IMR-90 (cell line): ENCODE results near the gene CALR. TPM values are rescaled to one million over a fixed set of nuclear protein-coding genes. Genes with fewer than 3 reads are reported as not detected.

Experiments
- ATAC-seq: fragments of 200-7000 bp; cut with Tn5 transposase; 2 replicates; pipeline ENCODE4 v1.9.1; 2020; ENCODE audit warnings: low read depth, mild to moderate bottlenecking, moderate library complexity
- BruUV-seq: library from RNA; stranded (reverse); fragments of 400-500 nt; replicated peaks from 2 replicates; lab custom pipeline; 2021; lab: Mats Ljungman, UMichigan
- CTCF ChIA-PET: fragments of 300-600 bp; formaldehyde crosslinking; extraction: SDS; loops from one replicate; lab custom pipeline; 2021; ENCODE audit warnings: antibody characterized with exemption; lab: Yijun Ruan, JAX
- POLR2A ChIA-PET: fragments of 300-600 bp; sonication (Branson Sonifier 250); formaldehyde crosslinking; loops from one replicate; lab custom pipeline; 2022; ENCODE audit warnings: antibody characterized with exemption; ENCODE audit not compliant: unreplicated experiment; lab: Charles Lee
- DNase-seq: peaks from one replicate; pipeline ENCODE4 v3.0.0; 2013
- H2AFZ ChIP-seq: replicated peaks from 2 replicates; pipeline ENCODE3; 2013; ENCODE audit warnings: low read length, mild to moderate bottlenecking; ENCODE audit not compliant: poor library complexity
- H2AK5ac ChIP-seq: 2 replicates; pipeline ENCODE4 v1.6.1; 2013; ENCODE audit warnings: low read depth, low read length, inconsistent platforms
- H2AK9ac ChIP-seq: replicated peaks from 2 replicates; pipeline ENCODE3; 2013; ENCODE audit warnings: mild to moderate bottlenecking, low read depth, low read length, moderate library complexity; ENCODE audit not compliant: poor library complexity
- H2BK120ac ChIP-seq: 2 replicates; pipeline ENCODE4 v1.6.1; 2013; ENCODE audit warnings: low read depth, low read length, inconsistent platforms
- H2BK15ac ChIP-seq: 3 replicates; pipeline ENCODE4 v1.6.1; 2013; ENCODE audit warnings: low read depth, low read length, inconsistent platforms
- H2BK20ac ChIP-seq: 2 replicates; pipeline ENCODE4 v1.6.1; 2013; ENCODE audit warnings: low read depth, mild to moderate bottlenecking, inconsistent platforms, low read length, moderate library complexity
- H2BK5ac ChIP-seq: 2 replicates; pipeline ENCODE4 v1.6.1; 2013; ENCODE audit warnings: mild to moderate bottlenecking, low read depth, low read length, inconsistent platforms; ENCODE audit not compliant: poor library complexity, severe bottlenecking
- H3K14ac ChIP-seq: replicated peaks from 2 replicates; pipeline ENCODE4 v1.6.1; 2013; ENCODE audit warnings: low read depth, low read length, inconsistent platforms
- H3K18ac ChIP-seq: 2 replicates; pipeline ENCODE4 v1.6.1; 2013; ENCODE audit warnings: low read depth, low read length, control low read depth
- H3K23ac ChIP-seq: 2 replicates; pipeline ENCODE4 v1.6.1; 2013; ENCODE audit warnings: low read depth, low read length, inconsistent platforms
- H3K27ac ChIP-seq: 2 replicates; pipeline ENCODE4 v1.5.1; 2013; ENCODE audit warnings: mild to moderate bottlenecking, control low read depth, low read length; ENCODE audit not compliant: insufficient read depth
- H3K27me3 ChIP-seq: 2 replicates; pipeline ENCODE4 v1.6.1; 2013; ENCODE audit warnings: low read length; ENCODE audit not compliant: control insufficient read depth, insufficient read depth
- H3K36me3 ChIP-seq: 2 replicates; pipeline ENCODE4 v1.6.1; 2013; ENCODE audit warnings: low read length, mixed read lengths; ENCODE audit not compliant: control insufficient read depth, insufficient read depth
- H3K4ac ChIP-seq: 2 replicates; pipeline ENCODE4 v1.6.1; 2013; ENCODE audit warnings: low read depth, low read length, inconsistent platforms
- H3K4me1 ChIP-seq: 2 replicates; pipeline ENCODE4 v1.6.1; 2013; ENCODE audit warnings: low read length, mixed read lengths; ENCODE audit not compliant: control insufficient read depth, insufficient read depth
- H3K4me2 ChIP-seq: 2 replicates; pipeline ENCODE4 v1.6.1; 2013; ENCODE audit warnings: low read depth, mild to moderate bottlenecking, control low read depth, low read length, moderate library complexity
- H3K4me3 ChIP-seq: 2 replicates; pipeline ENCODE4 v1.5.1; 2013; ENCODE audit warnings: low read depth, mild to moderate bottlenecking, control low read depth, low read length, moderate library complexity; ENCODE audit not compliant: insufficient read depth
- H3K56ac ChIP-seq: 2 replicates; pipeline ENCODE4 v1.6.1; 2013; ENCODE audit warnings: low read length, inconsistent platforms; ENCODE audit not compliant: insufficient read depth; ENCODE audit errors: extremely low read depth
- H3K79me1 ChIP-seq, 2 experiments: 2 replicates each; pipeline ENCODE4 v1.6.1; 2013; ENCODE audit warnings: low read length in 2 of 2, inconsistent platforms in 1 of 2, low read depth in 1 of 2
- H3K9ac ChIP-seq: 2 replicates; pipeline ENCODE4 v1.6.1; 2013; ENCODE audit warnings: low read depth, low read length, control low read depth
- H3K9me1 ChIP-seq: 2 replicates; pipeline ENCODE4 v1.6.1; 2013; ENCODE audit warnings: low read length, inconsistent platforms; ENCODE audit not compliant: insufficient read depth
- H3K9me3 ChIP-seq: 2 replicates; pipeline ENCODE4 v1.6.1; 2013; ENCODE audit warnings: low read length; ENCODE audit not compliant: control insufficient read depth, insufficient read depth
- H4K20me1 ChIP-seq: 2 replicates; pipeline ENCODE4 v1.6.1; 2013; ENCODE audit warnings: low read length, inconsistent platforms; ENCODE audit not compliant: insufficient read depth
- H4K5ac ChIP-seq: 2 replicates; pipeline ENCODE4 v1.6.1; 2013; ENCODE audit warnings: mild to moderate bottlenecking, low read depth, low read length, control low read depth
- H4K8ac ChIP-seq, 2 experiments: 2 replicates each; pipeline ENCODE4 v1.6.1; 2013; ENCODE audit warnings: low read depth in 2 of 2, low read length in 2 of 2, control low read depth in 1 of 2, inconsistent platforms in 1 of 2
- H4K91ac ChIP-seq: 2 replicates; pipeline ENCODE4 v1.6.1; 2013; ENCODE audit warnings: low read depth, low read length, inconsistent platforms; ENCODE audit not compliant: insufficient read depth
- BHLHE40 ChIP-seq: fragments of 150-350 bp; IDR thresholded peaks from 2 replicates; pipeline ENCODE4 v1.6.1; 2016; ENCODE audit warnings: mild to moderate bottlenecking, low read depth, low read length
- CEBPB ChIP-seq: IDR thresholded peaks from 2 replicates; pipeline ENCODE4 v1.6.1; 2012; ENCODE audit warnings: low read depth, low read length, improper control_type of control experiment
- CHD1 ChIP-seq: IDR thresholded peaks from 2 replicates; pipeline ENCODE4 v1.6.1; 2012; ENCODE audit warnings: low read depth, low read length, improper control_type of control experiment
- FOS ChIP-seq: fragments of 150-350 bp; IDR thresholded peaks from 2 replicates; pipeline ENCODE4 v1.6.1; 2016; ENCODE audit warnings: low read depth, low read length
- MAFK ChIP-seq: IDR thresholded peaks from 2 replicates; pipeline ENCODE4 v1.6.1; 2012; ENCODE audit warnings: low read depth, low read length, improper control_type of control experiment
- MAZ ChIP-seq: IDR thresholded peaks from 2 replicates; pipeline ENCODE4 v1.6.1; 2012; ENCODE audit warnings: low read depth, mild to moderate bottlenecking, low read length, improper control_type of control experiment, moderate library complexity, borderline replicate concordance
- MXI1 ChIP-seq: IDR thresholded peaks from 2 replicates; pipeline ENCODE4 v1.6.1; 2012; ENCODE audit warnings: low read depth, mild to moderate bottlenecking, low read length, moderate library complexity, borderline replicate concordance
- NFE2L2 ChIP-seq: fragments of 150-350 bp; IDR thresholded peaks from 2 replicates; pipeline ENCODE4 v1.6.1; 2016; ENCODE audit warnings: low read depth, mild to moderate bottlenecking, low read length
- POLR2A ChIP-seq: IDR thresholded peaks from 2 replicates; pipeline ENCODE4 v1.6.1; 2012; ENCODE audit warnings: mild to moderate bottlenecking, low read depth, low read length
- RAD21 ChIP-seq: IDR thresholded peaks from 2 replicates; pipeline ENCODE4 v1.6.1; 2012; ENCODE audit warnings: low read length, improper control_type of control experiment
- RCOR1 ChIP-seq: IDR thresholded peaks from 2 replicates; pipeline ENCODE4 v1.6.1; 2012; ENCODE audit warnings: mild to moderate bottlenecking, low read length, improper control_type of control experiment; ENCODE audit not compliant: insufficient replicate concordance
- RFX5 ChIP-seq: IDR thresholded peaks from 2 replicates; pipeline ENCODE4 v1.8.0; 2012; ENCODE audit warnings: low read depth, mild to moderate bottlenecking, low read length, moderate library complexity
- SMC3 ChIP-seq: fragments of 150-350 bp; IDR thresholded peaks from 2 replicates; pipeline ENCODE4 v1.6.1; 2016; ENCODE audit warnings: low read depth, mild to moderate bottlenecking, antibody characterized with exemption, low read length, moderate library complexity
- WGBS, 2 experiments: methylation state at CpG; one replicate each; pipeline versions ENCODE4 v1.1.5 to v1.1.7; 2013; ENCODE audit warnings: missing lambda C conversion rate in 2 of 2; ENCODE audit not compliant: insufficient read length in 1 of 2; ENCODE audit errors: extremely low coverage in 2 of 2; 5-methylcytosine and 5-hydroxymethylcytosine counted together
- dilution Hi-C: fragments of 300-500 bp; cut with HindIII; formaldehyde crosslinking; loops from one replicate; pipeline ENCODE4 v1.14.3; 2018; ENCODE audit warnings: low sequenced_read_pairs; ENCODE audit not compliant: unreplicated experiment
- in situ Hi-C: fragments of 300-500 bp; cut with MboI; formaldehyde crosslinking; loops from 3 replicates; pipeline ENCODE4 v1.14.3; 2019; ENCODE audit warnings: low sequenced_read_pairs, inconsistent platforms, mixed read lengths
- intact Hi-C: fragments of 100-400 bp; cut with micrococcal nuclease; formaldehyde crosslinking; loops from 2 replicates; pipeline ENCODE4 v1.10.0; 2022
- polyA plus RNA-seq, 3 experiments: library from polyadenylated mRNA; depleted of rRNA; stranded (reverse); fragments of >200 nt; gene quantifications; 2 replicates each; pipeline ENCODE4 v1.2.3, GENCODE V29; 2012; ENCODE audit warnings: low replicate concordance in 1 of 3
- total RNA-seq: library from RNA; depleted of rRNA; stranded (reverse); fragments of >200 nt; gene quantifications from 2 replicates; pipeline ENCODE4 v1.2.3, GENCODE V29; 2012
- TF ChIP-seq, protein P1 (sequence below): fragments of 150-350 bp; IDR thresholded peaks from 2 replicates; pipeline ENCODE4 v1.6.1; 2016; ENCODE audit warnings: low read depth, mild to moderate bottlenecking, low read length, moderate library complexity, borderline replicate concordance
- TF ChIP-seq, protein P2 (sequence below): conservative IDR thresholded peaks from 2 replicates; pipeline ENCODE4 v1.5.1; 2012; ENCODE audit warnings: mild to moderate bottlenecking, low read depth, low read length, improper control_type of control experiment

Gene CALR
- total and polyA plus RNA-seq, 2 of the 4 experiments (the other 2 are of a cell fraction) = 1,932 to 3,358 TPM

- TF ChIP-seq SMC3 = no peak
Observed at GRCh38 chr19:12970070-12970820, 31.8 kb downstream of the CALR start (continued).

GRCh38 chr19:12973236-12973635 lies 34.8 kb downstream of the CALR start:
- WGBS, 2 experiments = 68% methylated on average over 11 of the region's 16 CpGs; no CpG with 5 or more reads in 1 of the 2 experiments
- Histone ChIP-seq H2AFZ (no peak overlapping the region), H3K4me3 (no peak overlapping the region), H2BK15ac (no peak overlapping the region), H3K9me1 (0 out of 2 replicates have a peak, but pooled peaks cover 2% of the 10 kb centered on the region), H2AK9ac (peak overlapping the region; percentile 78), H3K27me3 (no peaks in the 10 kb centered on the region), H3K14ac (no peak overlapping the region), H3K27ac (no peak overlapping the region), H3K4ac (no peak overlapping the region), H4K20me1 (no peaks in the 10 kb centered on the region), H3K9me3 (no peaks in the 10 kb centered on the region), H2BK5ac (no peak overlapping the region), H4K5ac (no peak overlapping the region), H3K36me3 (no peaks in the 10 kb centered on the region), H3K56ac (no peak overlapping the region), H3K4me2 (no peak overlapping the region), H3K79me1 (no peaks in the 10 kb centered on the region), H2BK20ac (no peak overlapping the region), H2BK120ac (no peak overlapping the region), H2AK5ac (no peak overlapping the region), H4K8ac (no peak overlapping the region), H4K91ac (no peak overlapping the region), H3K9ac (no peak overlapping the region), H3K18ac (no peak overlapping the region), H3K4me1 (peaks cover 2% of the 10 kb centered on the region; the same call in 1 of the 2 replicates), H3K23ac (no peak overlapping the region)
- ATAC-seq (no peak), DNase-seq (no peak)
- in situ Hi-C loops (loop anchor here (10.0 kb wide), 1 partner anchor 622 kb away; no protein-coding TSS in a partner anchor), intact Hi-C loops (no loop called here), dilution Hi-C loops (no loop called here)
- POLR2A ChIA-PET = no interaction called here
- CTCF ChIA-PET = no interaction called here
- no TSS peak for BruUV-seq
- TF ChIP-seq RCOR1 (no peak), RFX5 (no peak), MAFK (no peak), CEBPB (no peak), CHD1 (no peak), MXI1 (no peak), SMC3 (no peak), RAD21 (no peak), MAZ (no peak), POLR2A (no peak), FOS (no peak), NFE2L2 (no peak), BHLHE40 (no peak)
- TF ChIP-seq, protein P1, sequence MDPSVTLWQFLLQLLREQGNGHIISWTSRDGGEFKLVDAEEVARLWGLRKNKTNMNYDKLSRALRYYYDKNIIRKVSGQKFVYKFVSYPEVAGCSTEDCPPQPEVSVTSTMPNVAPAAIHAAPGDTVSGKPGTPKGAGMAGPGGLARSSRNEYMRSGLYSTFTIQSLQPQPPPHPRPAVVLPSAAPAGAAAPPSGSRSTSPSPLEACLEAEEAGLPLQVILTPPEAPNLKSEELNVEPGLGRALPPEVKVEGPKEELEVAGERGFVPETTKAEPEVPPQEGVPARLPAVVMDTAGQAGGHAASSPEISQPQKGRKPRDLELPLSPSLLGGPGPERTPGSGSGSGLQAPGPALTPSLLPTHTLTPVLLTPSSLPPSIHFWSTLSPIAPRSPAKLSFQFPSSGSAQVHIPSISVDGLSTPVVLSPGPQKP = no peak
- TF ChIP-seq, protein P2, sequence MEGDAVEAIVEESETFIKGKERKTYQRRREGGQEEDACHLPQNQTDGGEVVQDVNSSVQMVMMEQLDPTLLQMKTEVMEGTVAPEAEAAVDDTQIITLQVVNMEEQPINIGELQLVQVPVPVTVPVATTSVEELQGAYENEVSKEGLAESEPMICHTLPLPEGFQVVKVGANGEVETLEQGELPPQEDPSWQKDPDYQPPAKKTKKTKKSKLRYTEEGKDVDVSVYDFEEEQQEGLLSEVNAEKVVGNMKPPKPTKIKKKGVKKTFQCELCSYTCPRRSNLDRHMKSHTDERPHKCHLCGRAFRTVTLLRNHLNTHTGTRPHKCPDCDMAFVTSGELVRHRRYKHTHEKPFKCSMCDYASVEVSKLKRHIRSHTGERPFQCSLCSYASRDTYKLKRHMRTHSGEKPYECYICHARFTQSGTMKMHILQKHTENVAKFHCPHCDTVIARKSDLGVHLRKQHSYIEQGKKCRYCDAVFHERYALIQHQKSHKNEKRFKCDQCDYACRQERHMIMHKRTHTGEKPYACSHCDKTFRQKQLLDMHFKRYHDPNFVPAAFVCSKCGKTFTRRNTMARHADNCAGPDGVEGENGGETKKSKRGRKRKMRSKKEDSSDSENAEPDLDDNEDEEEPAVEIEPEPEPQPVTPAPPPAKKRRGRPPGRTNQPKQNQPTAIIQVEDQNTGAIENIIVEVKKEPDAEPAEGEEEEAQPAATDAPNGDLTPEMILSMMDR = no peak
